Renal cortex interstitium (tissue), 11 donors: Measurements from ENCODE around the gene ZNF646. TPM values are rescaled to one million over a fixed set of nuclear protein-coding genes. Genes with fewer than 3 reads are reported as not detected.

Experiments used
- DNase-seq, 11 donors: peaks; one replicate each; pipeline ENCODE4 v3.0.0-alpha.2; 2013; ENCODE audit warnings: low read depth in 9 of 11, low spot score in 4 of 11; ENCODE audit errors: extremely low read depth in 1 of 11
- polyA plus RNA-seq, 3 donors: library from polyadenylated mRNA; unstranded; fragments of 120-200 nt; gene quantifications; one replicate each; pipeline ENCODE4 v1.2.1, GENCODE V29; 2013; ENCODE audit not compliant: insufficient read length in 3 of 3

The ZNF646 gene
- polyA plus RNA-seq, 3 donors, result 10.5 to 14.7 (median 14.0) TPM

- DNase-seq, result no peak
Measured at GRCh38 chr16:31052114-31052513, 22.1 kb upstream of the ZNF646 start.

DNA sequence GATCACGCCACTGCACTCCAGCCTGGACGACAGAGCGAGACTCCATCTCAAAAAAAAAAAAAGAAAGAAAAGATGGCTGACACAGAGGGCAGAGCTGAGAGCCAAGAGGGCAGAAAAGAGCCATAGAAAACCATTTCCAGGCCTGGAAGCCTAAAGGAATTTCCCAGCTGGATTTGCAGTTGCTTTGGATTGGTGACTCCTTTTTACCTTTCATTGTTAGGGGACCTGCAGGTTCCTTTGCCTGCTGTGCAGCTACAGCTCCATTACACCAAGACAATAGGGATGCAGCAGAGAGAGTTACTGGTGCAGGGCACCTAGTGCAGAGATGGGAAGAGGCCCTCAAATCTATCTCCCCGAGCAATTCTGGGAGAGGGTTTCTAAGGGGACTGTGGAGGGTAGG, 18.6 kb upstream of the ZNF646 start:
- no peak for DNase-seq

GRCh38 chr16:31061126-31061812, 13.0 kb upstream of the ZNF646 start:
- no peak for DNase-seq

- DNase-seq, result no peak
Measured at GRCh38 chr16:31061813-31062440, 12.3 kb upstream of the ZNF646 start.

DNA sequence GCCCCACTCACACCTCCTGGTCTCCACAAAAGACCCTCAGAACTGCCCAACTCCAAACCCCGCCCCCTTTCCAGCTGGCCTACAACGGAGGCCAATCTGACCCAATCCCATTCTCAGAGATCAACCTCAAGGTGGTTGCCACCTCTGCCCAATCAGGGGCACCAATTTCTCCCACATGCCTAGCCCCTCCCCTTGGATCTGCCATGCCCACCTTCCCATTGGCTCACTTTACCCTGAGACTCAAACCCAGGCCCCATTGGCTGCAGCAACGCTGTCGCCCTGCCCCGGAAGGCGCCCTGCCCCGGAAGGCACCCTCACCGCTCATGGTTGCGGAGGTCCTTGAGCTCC, 10.8 kb upstream of the ZNF646 start:
- no peak for DNase-seq

GRCh38 chr16:31063843-31064611, 10.2 kb upstream of the ZNF646 start:
- DNase-seq, result no peak

DNA sequence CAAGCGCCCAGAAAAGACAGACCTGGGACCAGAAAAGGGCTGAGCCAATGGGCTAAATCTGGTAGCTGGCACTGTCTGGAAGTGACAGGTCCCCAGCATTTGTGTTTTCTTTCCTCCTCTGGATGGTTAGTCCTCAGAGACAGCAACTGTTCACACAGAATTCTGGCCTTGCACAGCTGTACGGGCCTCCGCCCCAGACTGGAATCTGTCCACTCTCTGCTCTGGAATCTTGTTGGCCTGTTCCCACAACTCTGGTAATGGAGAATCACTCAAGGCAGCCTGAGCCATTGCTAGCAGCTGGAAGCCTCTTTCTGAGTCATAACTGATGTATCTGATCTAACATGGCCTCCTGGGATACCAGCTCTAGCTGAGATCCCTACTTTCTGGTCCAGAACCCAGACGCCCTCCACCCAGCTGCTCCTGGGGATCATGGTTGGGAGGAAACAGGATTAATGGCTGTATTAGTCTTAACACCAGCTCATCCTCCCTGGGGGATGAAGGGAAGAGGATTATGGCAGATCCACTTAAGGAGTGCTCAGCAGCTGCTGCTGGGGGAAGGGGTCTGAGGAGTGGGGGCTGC, 9.2 kb upstream of the ZNF646 start:
- no peak for DNase-seq

- no peak for DNase-seq
Measured at GRCh38 chr16:31067342-31067741, 6.9 kb upstream of the ZNF646 start.

- no peak for DNase-seq
Measured at GRCh38 chr16:31071861-31072260, 2.4 kb upstream of the ZNF646 start.

DNA sequence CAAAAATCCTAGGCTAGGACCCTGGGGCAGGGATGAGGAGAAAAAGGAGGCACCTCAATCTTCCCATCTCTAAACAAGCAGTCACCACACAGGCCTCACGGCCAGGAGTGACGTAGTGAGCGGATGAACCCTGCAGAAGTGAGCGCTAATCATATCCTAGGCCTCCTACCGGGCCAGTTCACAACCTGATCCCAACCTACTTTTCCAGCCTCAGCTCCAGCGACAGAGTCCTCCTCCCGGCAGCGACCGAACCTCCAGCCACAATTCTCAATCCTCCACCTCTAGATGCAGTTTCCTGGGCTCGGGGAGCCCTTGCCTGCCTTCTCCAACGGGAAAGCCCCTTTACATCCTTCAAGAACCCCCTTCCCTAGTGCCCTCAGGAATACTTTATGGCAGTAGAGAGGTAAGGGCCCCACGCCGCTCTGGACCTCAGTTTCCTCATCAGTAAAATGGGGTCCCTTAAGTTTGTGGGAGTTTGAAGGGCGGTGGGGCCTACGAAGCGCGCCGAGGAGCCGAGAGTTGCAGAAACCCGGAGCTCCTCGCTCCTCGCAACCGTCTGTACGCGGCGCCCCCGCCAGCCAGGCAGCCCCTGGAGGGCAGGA, 1.6 kb upstream of the ZNF646 start:
- DNase-seq, result peak in 1 of 11 donors; percentile 9

GRCh38 chr16:31073142-31073969, 866 bp upstream of the ZNF646 start:
- peak; percentile 75 to 93 (median 88) for DNase-seq

DNA sequence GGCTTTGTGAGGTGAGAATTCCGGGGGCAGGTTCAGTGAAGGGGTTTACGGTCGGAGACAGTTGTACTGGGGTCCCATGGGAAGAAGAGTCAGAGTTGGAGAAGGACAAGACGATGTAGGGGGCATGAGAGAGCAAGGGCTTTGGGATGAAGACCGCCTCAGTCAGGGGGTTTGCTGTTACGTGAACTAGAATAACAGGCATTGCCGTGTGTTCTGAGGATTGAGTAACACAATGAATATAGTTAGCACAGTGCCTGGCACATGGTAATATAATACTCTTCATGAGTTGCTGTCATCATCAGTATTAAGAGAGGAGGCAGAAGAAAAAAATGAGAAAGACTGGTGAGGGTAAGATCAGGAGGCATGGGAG, 577 bp downstream of the ZNF646 start:
- no peak for DNase-seq

GRCh38 chr16:31076319-31076718, 2.1 kb downstream of the ZNF646 start:
- no peak for DNase-seq

DNA sequence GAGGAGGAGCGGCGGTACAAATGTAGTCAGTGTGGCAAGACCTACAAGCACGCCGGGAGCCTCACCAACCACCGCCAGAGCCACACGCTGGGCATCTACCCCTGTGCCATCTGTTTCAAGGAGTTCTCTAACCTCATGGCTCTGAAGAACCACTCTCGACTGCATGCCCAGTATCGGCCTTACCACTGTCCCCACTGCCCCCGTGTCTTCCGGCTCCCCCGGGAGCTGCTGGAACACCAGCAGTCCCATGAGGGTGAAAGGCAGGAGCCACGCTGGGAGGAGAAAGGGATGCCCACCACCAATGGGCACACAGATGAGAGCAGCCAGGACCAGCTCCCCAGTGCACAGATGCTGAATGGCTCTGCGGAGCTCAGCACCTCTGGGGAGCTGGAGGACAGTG, 2.8 kb downstream of the ZNF646 start:
- no peak for DNase-seq

DNA sequence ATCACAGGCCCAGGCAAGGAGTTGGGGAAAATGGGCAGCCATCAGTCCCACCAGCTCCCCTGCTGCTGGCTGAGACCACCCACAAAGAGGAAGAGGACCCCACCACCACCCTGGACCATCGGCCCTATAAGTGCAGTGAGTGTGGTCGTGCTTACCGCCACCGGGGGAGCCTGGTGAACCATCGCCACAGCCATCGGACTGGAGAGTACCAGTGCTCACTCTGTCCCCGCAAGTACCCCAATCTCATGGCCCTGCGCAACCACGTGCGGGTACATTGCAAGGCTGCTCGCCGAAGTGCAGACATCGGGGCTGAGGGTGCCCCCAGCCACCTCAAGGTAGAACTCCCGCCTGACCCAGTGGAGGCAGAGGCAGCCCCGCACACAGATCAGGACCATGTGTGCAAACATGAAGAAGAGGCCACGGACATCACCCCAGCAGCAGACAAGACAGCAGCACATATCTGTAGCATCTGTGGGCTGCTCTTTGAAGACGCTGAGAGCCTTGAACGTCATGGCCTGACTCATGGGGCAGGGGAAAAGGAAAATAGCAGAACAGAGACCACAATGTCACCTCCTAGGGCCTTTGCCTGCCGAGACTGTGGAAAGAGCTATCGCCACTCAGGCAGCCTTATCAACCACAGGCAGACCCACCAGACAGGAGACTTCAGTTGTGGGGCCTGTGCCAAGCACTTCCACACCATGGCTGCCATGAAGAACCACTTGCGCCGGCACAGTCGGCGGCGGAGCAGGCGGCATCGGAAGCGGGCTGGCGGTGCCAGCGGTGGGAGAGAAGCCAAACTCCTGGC, 3.6 kb downstream of the ZNF646 start:
- DNase-seq, result no peak

- DNase-seq, result no peak
Measured at GRCh38 chr16:31078597-31079341, 4.5 kb downstream of the ZNF646 start.

GRCh38 chr16:31079342-31079944, 5.2 kb downstream of the ZNF646 start:
- no peak for DNase-seq
